Ishikawa (cell line): ENCODE data around the gene MLXIP.

ENCODE experiments used
- CEBPB ChIP-seq: IDR thresholded peaks from 2 replicates; pipeline ENCODE4 v1.6.1; 2012
- CREB1 ChIP-seq: IDR thresholded peaks from 2 replicates; pipeline ENCODE4 v1.6.1; 2012; ENCODE audit warnings: low read depth
- EGR1 ChIP-seq: IDR thresholded peaks from 2 replicates; pipeline ENCODE4 v1.6.1; 2012
- EP300 ChIP-seq: IDR thresholded peaks from 2 replicates; pipeline ENCODE4 v1.6.1; 2012; ENCODE audit warnings: borderline replicate concordance
- FOXM1 ChIP-seq: IDR thresholded peaks from 2 replicates; pipeline ENCODE4 v1.6.1; 2012; ENCODE audit warnings: low read depth, borderline replicate concordance
- NFIC ChIP-seq: IDR thresholded peaks from 2 replicates; pipeline ENCODE4 v1.6.1; 2012
- RAD21 ChIP-seq: IDR thresholded peaks from 2 replicates; pipeline ENCODE4 v1.6.1; 2012; ENCODE audit warnings: low read depth
- TAF1 ChIP-seq: IDR thresholded peaks from 2 replicates; pipeline ENCODE4 v1.6.1; 2012; ENCODE audit warnings: low read depth, mild to moderate bottlenecking
- TCF12 ChIP-seq: IDR thresholded peaks from 2 replicates; pipeline ENCODE4 v1.6.1; 2012; ENCODE audit warnings: low read depth
- TEAD4 ChIP-seq: IDR thresholded peaks from 2 replicates; pipeline ENCODE4 v1.6.1; 2012
- YY1 ChIP-seq: IDR thresholded peaks from 2 replicates; pipeline ENCODE4 v1.6.1; 2012; ENCODE audit warnings: low read depth
- ZBTB7A ChIP-seq: IDR thresholded peaks from 2 replicates; pipeline ENCODE4 v1.6.1; 2012; ENCODE audit warnings: low read depth
- TF ChIP-seq, protein P1 (sequence below): IDR thresholded peaks from 2 replicates; pipeline ENCODE4 v1.6.1; 2012
- TF ChIP-seq, protein P2 (sequence below): IDR thresholded peaks from 2 replicates; pipeline ENCODE4 v1.6.1; 2012; ENCODE audit warnings: low read depth, mild to moderate bottlenecking

DNA sequence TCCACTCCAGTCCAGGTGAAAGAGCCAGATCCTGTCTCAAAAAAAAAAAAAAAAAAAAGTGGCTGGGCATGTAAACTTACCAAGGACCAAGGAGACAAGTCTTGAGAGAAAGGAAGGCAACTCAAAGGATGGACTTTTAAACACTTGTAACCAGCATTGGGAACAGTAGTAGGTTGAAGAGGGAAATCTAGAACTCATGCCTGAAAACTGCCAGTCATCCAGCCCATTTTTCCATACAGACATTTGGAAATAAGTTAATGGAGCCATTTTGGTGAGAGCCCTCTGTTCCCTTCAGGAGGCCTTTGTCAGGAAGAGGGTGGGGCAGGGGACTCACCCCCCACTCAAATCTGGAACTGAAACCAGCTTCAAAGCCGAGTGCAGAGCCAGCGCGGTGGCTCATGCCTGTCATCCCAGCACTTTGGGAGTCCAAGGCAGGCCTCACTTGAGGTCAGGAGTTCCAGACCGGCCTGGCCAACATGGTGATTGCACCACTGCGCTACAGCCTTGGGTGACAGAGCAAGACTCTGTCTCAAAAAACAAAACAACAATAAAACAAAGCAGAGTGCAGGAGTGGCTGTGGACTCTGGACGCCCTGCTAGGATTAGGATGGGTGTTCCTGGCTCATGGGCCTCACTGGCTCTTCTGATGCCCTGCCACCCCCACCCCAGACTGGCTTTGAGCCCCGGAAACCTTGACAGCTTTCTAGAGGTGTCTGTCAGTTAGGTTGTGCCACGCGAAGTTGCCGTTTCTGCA, 1.6 kb upstream of the MLXIP start:
- TF ChIP-seq YY1, result no peak
- TF ChIP-seq TCF12, result no peak
- no peak for TF ChIP-seq EGR1
- TF ChIP-seq EP300, result no peak
- TF ChIP-seq, protein P1, sequence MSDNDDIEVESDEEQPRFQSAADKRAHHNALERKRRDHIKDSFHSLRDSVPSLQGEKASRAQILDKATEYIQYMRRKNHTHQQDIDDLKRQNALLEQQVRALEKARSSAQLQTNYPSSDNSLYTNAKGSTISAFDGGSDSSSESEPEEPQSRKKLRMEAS, result no peak
- no peak for TF ChIP-seq CREB1
- TF ChIP-seq RAD21, result no peak
- TF ChIP-seq CEBPB, result no peak
- TF ChIP-seq ZBTB7A, result no peak
- TF ChIP-seq, protein P2, sequence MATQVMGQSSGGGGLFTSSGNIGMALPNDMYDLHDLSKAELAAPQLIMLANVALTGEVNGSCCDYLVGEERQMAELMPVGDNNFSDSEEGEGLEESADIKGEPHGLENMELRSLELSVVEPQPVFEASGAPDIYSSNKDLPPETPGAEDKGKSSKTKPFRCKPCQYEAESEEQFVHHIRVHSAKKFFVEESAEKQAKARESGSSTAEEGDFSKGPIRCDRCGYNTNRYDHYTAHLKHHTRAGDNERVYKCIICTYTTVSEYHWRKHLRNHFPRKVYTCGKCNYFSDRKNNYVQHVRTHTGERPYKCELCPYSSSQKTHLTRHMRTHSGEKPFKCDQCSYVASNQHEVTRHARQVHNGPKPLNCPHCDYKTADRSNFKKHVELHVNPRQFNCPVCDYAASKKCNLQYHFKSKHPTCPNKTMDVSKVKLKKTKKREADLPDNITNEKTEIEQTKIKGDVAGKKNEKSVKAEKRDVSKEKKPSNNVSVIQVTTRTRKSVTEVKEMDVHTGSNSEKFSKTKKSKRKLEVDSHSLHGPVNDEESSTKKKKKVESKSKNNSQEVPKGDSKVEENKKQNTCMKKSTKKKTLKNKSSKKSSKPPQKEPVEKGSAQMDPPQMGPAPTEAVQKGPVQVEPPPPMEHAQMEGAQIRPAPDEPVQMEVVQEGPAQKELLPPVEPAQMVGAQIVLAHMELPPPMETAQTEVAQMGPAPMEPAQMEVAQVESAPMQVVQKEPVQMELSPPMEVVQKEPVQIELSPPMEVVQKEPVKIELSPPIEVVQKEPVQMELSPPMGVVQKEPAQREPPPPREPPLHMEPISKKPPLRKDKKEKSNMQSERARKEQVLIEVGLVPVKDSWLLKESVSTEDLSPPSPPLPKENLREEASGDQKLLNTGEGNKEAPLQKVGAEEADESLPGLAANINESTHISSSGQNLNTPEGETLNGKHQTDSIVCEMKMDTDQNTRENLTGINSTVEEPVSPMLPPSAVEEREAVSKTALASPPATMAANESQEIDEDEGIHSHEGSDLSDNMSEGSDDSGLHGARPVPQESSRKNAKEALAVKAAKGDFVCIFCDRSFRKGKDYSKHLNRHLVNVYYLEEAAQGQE, result no peak
- no peak for TF ChIP-seq NFIC
- TF ChIP-seq FOXM1, result no peak
- no peak for TF ChIP-seq TAF1
- no peak for TF ChIP-seq TEAD4
